GM18868 (cell line): ENCODE measurements around the gene SUGP2.
"Not testable (repeated sequence)": the region's sequence is repeated elsewhere in the genome, so short reads cannot be mapped to it uniquely, and the experiment has no call there.

Experiments used
- ATAC-seq: cut with Tn5 transposase; IDR thresholded peaks from one replicate; pipeline ENCODE4 v1.9.1; 2021; ENCODE audit warnings: mild to moderate bottlenecking, moderate library complexity; ENCODE audit not compliant: unreplicated experiment

Gene SUGP2

DNA sequence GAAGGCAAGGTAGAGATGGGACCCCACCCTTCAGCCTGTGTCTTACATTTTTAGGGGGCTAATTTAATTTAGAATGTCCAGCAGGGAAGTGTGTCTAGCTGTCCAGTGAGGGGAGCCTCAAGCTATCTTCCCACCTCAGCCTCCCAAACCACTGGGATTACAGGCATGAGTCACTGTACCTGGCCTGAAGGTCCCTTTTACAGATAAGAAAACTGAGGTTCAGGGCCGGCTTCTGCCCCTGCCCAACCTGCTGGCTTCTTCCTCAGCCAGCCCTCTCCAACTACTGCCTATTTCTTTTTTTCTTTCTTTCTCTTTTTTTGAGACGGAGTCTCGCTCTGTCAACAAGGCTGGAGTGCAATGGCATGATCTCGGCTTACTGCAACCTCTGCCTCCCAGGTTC is 72.9 kb downstream of the SUGP2 start:
- ATAC-seq = no peak

DNA sequence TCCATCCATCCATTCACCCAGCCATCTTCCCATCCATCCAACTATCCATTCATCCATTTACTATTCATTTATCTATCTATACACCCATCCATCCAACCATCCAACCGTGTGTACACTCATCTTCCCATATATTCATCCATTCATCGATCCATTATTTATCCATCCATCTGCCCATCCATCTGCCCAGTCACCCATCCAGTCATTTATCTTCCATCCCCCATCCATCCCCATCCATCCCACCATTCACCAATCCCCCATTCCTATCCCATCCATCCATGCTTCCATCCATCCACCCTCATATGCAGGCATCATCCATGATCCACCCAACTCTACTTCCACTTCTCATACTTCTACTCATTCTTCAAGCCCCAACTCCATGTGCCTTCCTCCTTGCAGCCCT is 78.3 kb downstream of the SUGP2 start:
- no peak for ATAC-seq

DNA sequence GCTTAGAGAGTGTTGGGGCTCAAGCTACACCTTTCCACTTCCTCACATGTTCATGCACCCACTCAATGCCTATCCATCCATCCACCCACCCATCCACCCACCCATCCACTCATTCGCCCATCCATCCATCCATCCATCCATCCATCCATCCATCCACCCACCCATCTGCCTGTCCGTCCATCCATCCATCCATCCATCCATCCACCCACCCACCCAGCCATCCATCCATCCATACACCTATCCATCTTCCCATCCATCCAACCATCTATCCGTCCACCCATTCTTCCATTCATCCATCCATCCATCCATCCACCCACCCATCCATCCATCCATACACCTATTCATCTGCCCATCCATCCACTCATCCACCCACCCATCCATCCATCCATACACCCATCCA is 79.2 kb downstream of the SUGP2 start:
- no peak for ATAC-seq

DNA sequence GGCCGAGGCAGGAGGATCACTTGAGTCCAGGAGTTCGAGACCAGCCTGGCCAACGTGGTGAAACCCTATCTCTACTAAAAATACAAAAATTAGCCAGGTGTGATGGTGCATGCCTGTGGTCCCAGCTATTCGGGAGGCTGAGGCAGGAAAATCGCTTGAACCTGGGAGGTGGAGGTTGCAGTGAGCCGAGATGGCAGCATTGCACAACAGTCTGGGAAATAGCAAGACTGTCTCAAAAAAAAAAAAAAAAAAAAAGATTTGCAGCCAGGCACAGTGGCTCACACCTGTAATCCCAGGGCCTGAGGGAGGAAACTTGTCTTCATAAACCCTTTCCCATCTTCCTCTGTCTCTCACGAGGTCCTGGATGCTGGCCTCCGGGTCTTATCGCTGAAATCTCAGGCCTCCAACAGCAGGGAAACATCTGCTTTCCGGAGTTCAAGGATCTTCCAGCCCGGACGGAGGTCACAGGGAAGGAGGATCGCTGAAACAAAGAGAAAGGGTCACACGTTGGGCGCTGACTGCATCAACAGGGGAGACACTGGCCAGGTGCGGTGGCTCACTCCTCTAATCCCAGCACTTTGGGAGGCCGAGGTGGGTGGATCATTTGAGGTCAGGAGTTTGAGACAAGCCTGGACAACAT is 80.8 kb downstream of the SUGP2 start:
- ATAC-seq = not testable (repeated sequence)

DNA sequence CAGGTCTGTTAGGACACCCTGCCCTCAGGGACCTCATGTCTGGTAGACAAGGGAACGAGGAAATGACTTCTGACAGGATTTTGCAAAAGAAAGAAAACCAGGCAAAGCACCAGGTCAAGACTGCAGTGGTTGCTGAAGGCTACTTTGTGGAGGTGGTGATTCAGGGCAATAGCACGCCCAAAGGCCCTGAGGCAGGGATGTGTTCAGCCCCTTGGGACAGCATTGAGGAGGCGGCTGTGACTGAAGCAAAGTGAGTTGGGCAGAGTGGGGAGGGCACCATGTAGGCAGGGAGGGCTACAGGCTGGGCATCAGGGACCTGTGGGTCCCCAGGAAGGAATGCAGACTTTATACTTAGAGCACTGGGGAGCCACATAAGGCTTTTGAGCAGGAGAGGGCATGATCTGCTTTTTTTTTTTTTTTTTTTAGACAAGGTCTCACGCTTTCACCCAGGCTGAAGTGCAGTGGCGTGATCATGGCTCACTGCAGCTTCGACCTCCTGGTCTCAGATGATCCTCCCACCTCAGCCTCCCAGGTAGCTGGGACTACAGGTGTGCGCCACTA is 81.5 kb downstream of the SUGP2 start:
- no peak for ATAC-seq

DNA sequence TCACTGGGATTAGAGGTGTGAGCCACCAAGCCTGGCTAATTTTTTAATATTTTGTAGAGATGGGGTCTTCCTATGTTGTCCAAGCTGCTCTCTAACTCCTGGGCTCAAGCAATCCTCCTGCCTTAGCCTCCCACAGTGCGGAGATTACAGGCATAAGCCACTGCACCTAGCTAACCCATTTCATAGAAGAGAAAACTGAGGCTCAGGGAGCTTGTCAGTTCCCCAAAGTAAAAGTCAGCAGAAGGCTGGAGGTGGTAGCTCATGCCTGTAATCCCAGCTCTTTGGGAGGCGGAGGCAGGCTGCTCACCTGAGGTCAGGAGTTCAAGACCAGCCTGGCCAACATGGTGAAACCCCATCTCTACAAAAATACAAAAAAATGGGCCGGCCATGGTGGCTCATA is 83.5 kb downstream of the SUGP2 start:
- ATAC-seq = no peak

DNA sequence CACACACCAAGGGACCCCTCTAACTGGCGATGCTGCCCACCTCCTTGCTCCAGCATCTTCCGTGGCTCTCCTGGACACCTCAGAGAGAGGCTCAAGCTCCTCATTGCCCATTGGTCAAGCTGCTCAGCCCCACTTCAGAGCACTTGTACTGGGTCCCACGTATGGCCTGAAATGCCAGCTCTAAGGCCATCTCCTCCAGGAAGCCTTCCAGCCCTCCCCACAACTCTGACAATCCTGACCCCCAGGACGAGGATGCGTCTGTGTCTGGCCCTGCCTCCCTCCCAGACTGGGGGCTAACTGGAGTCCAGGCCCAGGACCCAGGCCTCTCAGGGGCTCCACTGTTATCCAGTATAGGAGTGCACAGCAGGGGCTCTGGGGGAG is 84.4 kb downstream of the SUGP2 start:
- ATAC-seq = no peak

DNA sequence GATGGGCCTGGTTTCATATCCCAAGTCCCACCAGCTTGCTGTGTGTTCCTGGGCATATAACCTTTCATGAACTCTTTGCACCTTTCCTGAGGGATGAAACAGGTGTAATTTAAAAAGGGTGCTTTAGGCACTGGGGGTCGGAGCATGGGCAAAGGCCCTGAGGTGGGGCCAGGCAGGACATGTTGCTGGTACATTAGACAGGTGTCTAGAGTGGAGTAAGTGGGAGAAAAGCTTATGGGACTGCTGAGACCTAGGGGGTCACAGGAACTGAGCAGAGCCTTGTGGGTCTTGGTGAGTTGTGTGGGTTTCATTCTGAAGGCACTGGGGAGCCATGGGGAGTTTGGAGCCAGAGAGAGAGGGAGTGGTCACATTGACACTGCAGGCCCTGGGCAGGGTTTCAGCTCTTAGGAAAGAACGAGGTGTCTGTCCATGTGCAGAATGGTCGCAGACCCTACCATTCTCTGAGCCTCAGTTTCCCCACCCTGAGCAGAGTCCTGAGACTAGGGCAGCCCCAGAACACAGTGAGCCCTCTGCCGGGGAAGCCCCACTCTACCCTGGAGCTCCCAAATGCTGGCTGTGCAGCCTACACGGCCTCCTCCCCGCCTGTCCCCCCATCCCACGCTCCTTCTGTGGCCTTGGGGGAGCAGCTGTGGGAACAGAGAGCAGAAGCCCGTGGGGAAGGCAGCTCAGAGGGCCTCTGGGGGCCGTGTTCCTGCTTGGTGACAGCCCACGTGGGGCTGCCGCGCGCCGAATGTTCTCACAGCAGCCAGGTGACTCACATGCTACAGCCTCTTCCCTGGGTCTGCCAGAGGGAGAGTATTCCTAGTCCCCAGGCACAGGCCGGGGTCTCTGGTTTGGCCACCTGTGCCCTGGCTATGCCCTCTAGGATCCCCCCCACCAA is 85.0 kb downstream of the SUGP2 start:
- ATAC-seq = no peak

DNA sequence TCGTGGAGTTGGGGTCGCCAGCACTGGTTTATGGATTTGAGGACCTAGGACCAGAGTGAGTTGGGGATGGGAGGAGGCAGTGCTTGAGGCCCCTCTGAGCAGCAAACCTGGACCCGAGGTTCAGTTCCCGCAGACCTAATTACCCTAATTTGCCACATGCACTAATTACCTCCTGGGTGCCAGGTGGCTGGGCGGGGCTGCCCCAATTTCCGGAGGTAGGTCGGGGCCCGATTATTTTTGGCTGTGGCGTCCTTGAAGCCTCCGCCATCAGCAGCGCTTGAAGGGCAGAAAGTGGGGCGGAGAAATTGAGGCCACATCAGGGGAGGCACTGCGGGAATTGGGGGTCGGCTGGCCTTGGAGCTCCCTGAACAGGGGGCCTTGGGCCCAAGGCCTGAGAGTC is 86.4 kb downstream of the SUGP2 start:
- ATAC-seq = no peak

DNA sequence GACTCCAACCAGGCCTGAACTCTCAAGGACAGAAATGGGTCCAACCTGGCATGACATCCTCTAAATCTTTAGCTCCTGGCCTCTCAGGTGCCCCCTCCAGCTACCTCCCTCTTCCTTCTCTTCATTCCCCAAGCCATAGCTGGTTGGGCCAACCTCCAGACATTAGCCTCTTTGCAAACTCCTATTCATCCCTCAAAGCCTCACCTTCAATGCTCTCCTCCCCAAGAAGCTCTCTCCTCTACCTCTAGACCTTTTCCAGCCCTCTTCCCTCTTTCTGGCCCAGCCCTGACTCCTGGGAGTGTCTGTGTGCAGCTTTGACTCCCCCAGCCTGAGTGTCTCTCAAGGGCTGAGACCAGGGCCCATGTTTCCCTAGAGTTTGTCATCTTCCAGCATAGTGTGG is 87.0 kb downstream of the SUGP2 start:
- ATAC-seq = no peak

DNA sequence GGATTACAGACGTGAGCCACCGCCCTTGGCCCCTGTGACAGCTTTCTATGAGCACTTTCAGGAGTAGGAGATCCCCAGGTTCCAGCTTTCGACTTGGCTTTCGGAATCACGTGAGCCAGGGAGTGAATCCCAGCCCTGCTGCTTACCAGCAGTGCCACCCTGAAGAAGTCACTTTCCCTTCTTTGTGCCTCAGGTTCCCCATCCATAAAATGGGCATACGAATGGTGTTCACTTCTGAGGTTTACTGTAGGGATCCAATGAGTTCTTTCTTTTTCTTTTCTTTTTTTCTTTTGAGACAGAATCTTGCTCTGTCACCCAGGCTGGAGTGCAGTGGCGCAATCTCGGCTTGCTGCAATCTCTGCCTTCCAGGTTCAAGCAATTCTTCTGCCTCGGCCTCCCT is 88.0 kb downstream of the SUGP2 start:
- ATAC-seq = no peak

DNA sequence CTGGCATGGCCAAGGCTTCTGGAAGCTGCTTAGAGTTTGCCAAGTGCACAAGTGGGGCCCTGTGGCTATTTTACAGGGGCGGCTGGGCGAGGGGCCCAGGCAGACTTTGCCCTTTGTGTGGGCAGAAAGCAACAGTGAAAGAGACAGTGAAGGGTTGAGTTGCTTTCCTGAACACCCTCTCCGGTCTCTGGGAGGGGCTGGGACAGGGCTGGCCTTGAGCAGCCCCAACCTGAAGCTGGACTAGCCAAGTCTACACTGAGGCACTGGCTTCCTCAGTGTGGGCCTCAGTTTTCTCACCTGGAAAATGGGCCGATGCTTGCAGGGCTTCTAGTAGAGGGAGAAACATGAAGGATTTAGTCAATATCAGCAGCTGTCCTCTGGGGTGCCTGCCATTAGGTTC is 89.9 kb downstream of the SUGP2 start:
- no peak for ATAC-seq

DNA sequence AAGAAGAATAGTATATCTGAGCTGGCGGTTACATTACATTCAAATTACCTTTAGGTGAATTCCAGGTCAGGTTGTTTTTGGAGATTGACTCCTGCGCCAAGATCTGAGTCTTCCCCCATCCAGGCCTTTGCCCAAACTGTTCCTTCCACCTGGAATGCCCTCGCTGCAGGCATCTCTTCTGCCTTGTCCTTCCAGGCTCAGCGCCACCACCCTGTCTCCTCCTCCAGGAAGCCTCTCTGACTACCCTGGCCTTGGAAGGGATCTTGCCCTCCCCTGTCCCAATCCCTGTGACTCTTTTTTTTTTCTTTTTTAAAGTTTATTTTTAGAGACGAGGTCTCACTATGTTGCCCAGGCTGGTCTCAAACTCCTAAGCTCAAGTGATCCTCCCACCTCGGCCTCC is 90.6 kb downstream of the SUGP2 start:
- ATAC-seq = no peak

DNA sequence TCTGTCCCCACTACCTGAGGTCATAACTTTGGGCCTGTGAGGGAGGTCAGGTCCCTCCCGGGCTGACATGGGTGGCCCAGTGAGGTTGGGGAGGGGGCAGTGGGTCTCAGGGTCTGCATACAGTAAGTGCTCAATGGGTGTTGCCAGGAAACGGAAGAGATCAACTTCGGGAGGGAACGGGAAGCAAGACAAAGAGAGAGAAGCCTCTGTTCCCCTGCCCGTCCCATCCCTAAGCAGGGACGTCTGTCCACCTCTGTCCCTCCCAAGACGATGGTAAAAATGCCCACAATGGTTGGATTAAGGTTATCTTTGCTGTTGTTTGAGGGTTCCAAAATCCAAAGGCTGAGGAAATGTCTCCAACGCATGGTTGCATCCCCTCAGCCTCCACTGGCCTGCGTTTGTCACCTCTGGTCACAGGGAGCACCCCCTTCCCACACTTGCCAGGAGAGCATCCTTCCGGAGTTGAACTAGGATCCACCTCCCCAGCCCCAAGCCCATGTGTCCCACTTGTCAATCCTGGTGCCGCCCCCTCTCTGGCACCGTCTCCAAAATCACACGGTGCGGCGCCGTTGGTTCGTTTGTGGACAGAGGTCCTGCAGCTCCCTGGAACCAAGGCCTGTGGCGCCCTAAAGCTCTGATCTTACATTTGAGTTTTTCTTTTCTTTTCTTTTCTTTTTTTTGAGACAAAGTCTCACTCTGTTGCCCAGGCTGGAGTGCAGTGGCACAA is 91.5 kb downstream of the SUGP2 start:
- no peak for ATAC-seq
